Upper lobe of left lung (tissue), 4 donors: ENCODE data around the gene ATAD5.
"Not testable (repeated sequence)": the region's sequence is repeated elsewhere in the genome, so short reads cannot be mapped to it uniquely, and the experiment has no call there.

Source experiments
- CTCF ChIP-seq, 6 experiments: fragments of 450-650 bp in 4 of 6; fragments of 200-600 bp in 2 of 6; sonication (generic) in 2 of 6; IDR thresholded peaks; one replicate each; pipeline ENCODE4 v1.5.1; 2016 to 2019; ENCODE audit warnings: antibody characterized with exemption in 6 of 6
- EP300 ChIP-seq, 4 donors: sonication (generic); formaldehyde crosslinking; IDR thresholded peaks; one replicate each; pipeline ENCODE4 v1.5.1; 2017; ENCODE audit warnings: antibody characterized with exemption in 4 of 4, control low read depth in 2 of 4
- POLR2A ChIP-seq, 4 donors: fragments of 450-650 bp; IDR thresholded peaks; one replicate each; pipeline ENCODE4 v1.5.1; 2016 to 2017; ENCODE audit warnings: antibody characterized with exemption in 4 of 4, mild to moderate bottlenecking in 2 of 4

GRCh38 chr17:30814236-30814635 is 17.5 kb upstream of the ATAD5 start:
- not testable (repeated sequence) for TF ChIP-seq CTCF, POLR2A, EP300 (IDR thresholded peaks at IDR 0.05)
